Measurements from ENCODE around the gene GPR35.

GPR35 gene

GRCh38 chr2:240582781-240583180 lies 42.5 kb upstream of the GPR35 start:
- H3K4me1 ChIP-seq (ENCODE audit: control insufficient read depth, insufficient read depth, low read length): peaks cover 36% of the 10 kb centered on the region
- H3K27me3 ChIP-seq (ENCODE audit: control insufficient read depth, insufficient read depth, low read length): no peaks in the 10 kb centered on the region
- H3K4me3 ChIP-seq (ENCODE audit: low read depth, low read length): no peak overlapping the region
- no peaks in the 10 kb centered on the region for H3K9me3 ChIP-seq (ENCODE audit: control insufficient read depth, insufficient read depth, low read depth, low read length)
- H3K9ac ChIP-seq (ENCODE audit: low read length): no peak overlapping the region
- H3K36me3 ChIP-seq (ENCODE audit: control insufficient read depth, insufficient read depth, low read length): peaks cover 2% of the 10 kb centered on the region; the same call in 1 of the 2 replicates
- no peak overlapping the region for H3K27ac ChIP-seq (ENCODE audit: low read depth, low read length)

GRCh38 chr2:240583774-240584173 lies 41.5 kb upstream of the GPR35 start:
- no peak overlapping the region for H3K4me3 ChIP-seq (ENCODE audit: low read depth, low read length)
- H3K36me3 ChIP-seq (ENCODE audit: control insufficient read depth, insufficient read depth, low read length): no peaks in the 10 kb centered on the region
- H3K4me1 ChIP-seq (ENCODE audit: control insufficient read depth, insufficient read depth, low read length): peaks cover 39% of the 10 kb centered on the region
- H3K9me3 ChIP-seq (ENCODE audit: control insufficient read depth, insufficient read depth, low read depth, low read length): no peaks in the 10 kb centered on the region
- no peak overlapping the region for H3K27ac ChIP-seq (ENCODE audit: low read depth, low read length)
- no peaks in the 10 kb centered on the region for H3K27me3 ChIP-seq (ENCODE audit: control insufficient read depth, insufficient read depth, low read length)
- H3K9ac ChIP-seq (ENCODE audit: low read length): no peak overlapping the region

DNA sequence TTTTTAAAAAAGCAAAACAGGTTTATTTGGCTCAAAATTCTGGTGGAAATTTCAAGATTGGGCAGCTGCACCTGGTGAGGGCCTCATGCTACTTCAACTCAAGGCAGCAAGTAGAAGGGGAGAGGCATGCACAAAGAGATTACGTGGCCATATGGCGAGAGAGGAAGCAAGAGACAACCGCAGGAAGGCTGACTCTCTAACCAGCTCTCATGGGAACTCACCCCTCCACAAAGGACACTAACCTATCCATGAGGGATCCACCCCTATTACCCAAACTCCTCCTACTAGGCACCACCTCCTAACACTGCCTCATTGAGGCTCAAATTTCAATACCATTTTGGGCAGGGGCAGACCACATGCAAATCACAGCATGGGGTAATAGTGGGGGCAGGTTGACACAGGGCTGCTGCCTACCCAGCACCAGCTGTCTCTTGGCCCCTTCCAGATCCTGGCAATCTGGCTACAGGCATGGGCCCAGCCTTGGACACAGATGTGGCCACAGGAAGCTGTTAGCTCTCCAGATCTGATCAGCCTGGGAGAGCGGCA lies 40.7 kb upstream of the GPR35 start:
- Histone ChIP-seq H3K9ac (ENCODE audit: low read length) (no peak overlapping the region), H3K4me3 (ENCODE audit: low read depth, low read length) (peak overlapping the region; percentile 78), H3K36me3 (ENCODE audit: control insufficient read depth, insufficient read depth, low read length) (0 out of 2 replicates have a peak, but pooled peaks cover 2% of the 10 kb centered on the region), H3K27ac (ENCODE audit: low read depth, low read length) (no peak overlapping the region), H3K27me3 (ENCODE audit: control insufficient read depth, insufficient read depth, low read length) (no peaks in the 10 kb centered on the region), H3K9me3 (ENCODE audit: control insufficient read depth, insufficient read depth, low read depth, low read length) (no peaks in the 10 kb centered on the region), H3K4me1 (ENCODE audit: control insufficient read depth, insufficient read depth, low read length) (peaks cover 38% of the 10 kb centered on the region)

GRCh38 chr2:240585101-240585500 lies 40.2 kb upstream of the GPR35 start:
- no peak overlapping the region for H3K27ac ChIP-seq (ENCODE audit: low read depth, low read length)
- no peak overlapping the region for H3K9ac ChIP-seq (ENCODE audit: low read length)
- peaks cover 32% of the 10 kb centered on the region for H3K4me1 ChIP-seq (ENCODE audit: control insufficient read depth, insufficient read depth, low read length)
- no peaks in the 10 kb centered on the region for H3K27me3 ChIP-seq (ENCODE audit: control insufficient read depth, insufficient read depth, low read length)
- peaks cover 7% of the 10 kb centered on the region; the same call in 1 of the 2 replicates for H3K36me3 ChIP-seq (ENCODE audit: control insufficient read depth, insufficient read depth, low read length)
- peak overlapping the region; percentile 78 for H3K4me3 ChIP-seq (ENCODE audit: low read depth, low read length)
- H3K9me3 ChIP-seq (ENCODE audit: control insufficient read depth, insufficient read depth, low read depth, low read length): no peaks in the 10 kb centered on the region

DNA sequence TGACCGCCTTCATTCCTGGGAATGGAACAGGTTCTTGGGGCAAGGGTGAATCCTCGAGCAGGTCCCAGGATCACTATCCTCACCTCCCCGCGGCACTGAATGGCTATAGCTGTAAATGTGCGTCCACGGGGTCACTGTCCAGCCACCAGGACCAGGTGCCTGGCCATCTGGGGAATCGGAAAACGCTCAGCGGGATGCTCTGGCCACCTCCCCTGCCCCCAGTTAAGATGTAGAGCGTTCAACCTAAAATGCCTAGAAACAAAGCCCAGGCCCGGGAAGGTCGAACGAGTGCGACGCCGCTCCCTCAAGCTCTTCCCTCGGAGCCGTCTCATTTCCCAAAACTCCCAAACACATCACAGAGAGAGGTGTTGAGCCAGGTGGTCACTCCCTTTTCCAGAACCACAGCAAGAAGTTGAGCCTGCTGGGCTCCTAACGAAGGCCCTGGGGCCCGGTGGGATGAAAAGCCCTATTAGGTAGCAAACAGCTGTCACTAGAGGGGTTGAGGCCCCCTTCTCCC lies 39.5 kb upstream of the GPR35 start:
- Histone ChIP-seq H3K4me1 (ENCODE audit: control insufficient read depth, insufficient read depth, low read length) (peaks cover 26% of the 10 kb centered on the region), H3K4me3 (ENCODE audit: low read depth, low read length) (peak overlapping the region; percentile 78), H3K27ac (ENCODE audit: low read depth, low read length) (0 out of 2 replicates have a peak overlapping the region, but pooled peaks have one; percentile 85)

GRCh38 chr2:240586198-240586918 lies 38.9 kb upstream of the GPR35 start, which contains the start of gene CAPN10:
CAPN10 (plus strand) TSS chr2:240586734; CDS start chr2:240586912, 178 bp downstream.
- peak within 1 kb of the TSS; percentile 77 for H3K9ac ChIP-seq (ENCODE audit: low read length)
- peaks cover 20% of the 10 kb centered on the region for H3K36me3 ChIP-seq (ENCODE audit: control insufficient read depth, insufficient read depth, low read length)
- no peaks in the 10 kb centered on the region for H3K27me3 ChIP-seq (ENCODE audit: control insufficient read depth, insufficient read depth, low read length)
- H3K27ac ChIP-seq (ENCODE audit: low read depth, low read length): peak within 1 kb of the TSS; percentile 85
- no peaks in the 10 kb centered on the region for H3K9me3 ChIP-seq (ENCODE audit: control insufficient read depth, insufficient read depth, low read depth, low read length)
- peaks cover 26% of the 10 kb centered on the region for H3K4me1 ChIP-seq (ENCODE audit: control insufficient read depth, insufficient read depth, low read length)
- peak within 1 kb of the TSS; percentile 78 for H3K4me3 ChIP-seq (ENCODE audit: low read depth, low read length)

More for the DNA sequence above, 39.5 kb upstream of the GPR35 start:
- Histone ChIP-seq H3K9ac (ENCODE audit: low read length) (peak overlapping the region; percentile 77), H3K27me3 (ENCODE audit: control insufficient read depth, insufficient read depth, low read length) (no peaks in the 10 kb centered on the region), H3K9me3 (ENCODE audit: control insufficient read depth, insufficient read depth, low read depth, low read length) (no peaks in the 10 kb centered on the region), H3K36me3 (ENCODE audit: control insufficient read depth, insufficient read depth, low read length) (peaks cover 13% of the 10 kb centered on the region)

DNA sequence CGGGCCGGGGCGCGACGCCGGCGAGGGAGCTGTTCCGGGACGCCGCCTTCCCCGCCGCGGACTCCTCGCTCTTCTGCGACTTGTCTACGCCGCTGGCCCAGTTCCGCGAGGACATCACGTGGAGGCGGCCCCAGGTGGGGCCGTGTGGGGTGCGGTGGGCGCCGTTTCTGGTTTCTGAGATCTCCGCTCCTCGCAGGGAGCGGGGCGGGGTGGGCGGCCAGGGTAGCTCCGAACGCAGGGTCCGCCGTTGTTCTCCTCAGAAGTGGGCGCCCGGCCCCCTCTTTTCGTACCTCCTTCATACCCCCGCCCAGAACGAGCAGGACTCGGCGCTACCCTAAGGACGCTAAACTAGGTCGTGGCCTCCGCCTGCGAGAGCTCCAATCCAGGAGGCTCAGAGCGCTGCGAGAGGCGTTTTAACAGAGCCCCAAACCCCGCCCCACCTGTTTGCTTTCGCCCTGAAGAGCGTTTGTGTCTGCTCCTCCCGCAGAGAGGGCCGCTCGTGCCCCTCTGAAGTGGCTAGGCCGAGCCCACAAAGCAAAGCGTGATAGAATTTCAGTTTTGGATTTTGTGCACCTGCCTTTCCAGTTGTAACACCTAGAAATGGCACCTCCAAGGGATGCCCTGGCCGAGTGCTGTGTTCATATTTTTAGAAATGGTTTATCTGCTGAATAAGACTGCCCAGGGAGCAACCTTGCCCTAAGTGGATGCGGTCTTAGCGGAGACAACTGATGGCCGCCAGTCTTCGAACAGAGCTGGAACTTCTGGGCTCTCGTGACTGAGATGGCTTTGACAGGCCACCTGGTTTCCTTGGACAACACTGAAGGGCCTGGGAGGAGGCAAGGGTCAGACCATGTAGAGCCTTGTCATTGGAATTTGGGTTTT lies 38.1 kb upstream of the GPR35 start:
- Histone ChIP-seq H3K27ac (ENCODE audit: low read depth, low read length) (peak overlapping the region; percentile 85; the same call in 1 of the 2 replicates), H3K4me1 (ENCODE audit: control insufficient read depth, insufficient read depth, low read length) (peaks cover 24% of the 10 kb centered on the region), H3K9me3 (ENCODE audit: control insufficient read depth, insufficient read depth, low read depth, low read length) (no peaks in the 10 kb centered on the region), H3K27me3 (ENCODE audit: control insufficient read depth, insufficient read depth, low read length) (no peaks in the 10 kb centered on the region), H3K36me3 (ENCODE audit: control insufficient read depth, insufficient read depth, low read length) (peaks cover 28% of the 10 kb centered on the region), H3K9ac (ENCODE audit: low read length) (peak overlapping the region; percentile 56), H3K4me3 (ENCODE audit: low read depth, low read length) (peak overlapping the region; percentile 78)

DNA sequence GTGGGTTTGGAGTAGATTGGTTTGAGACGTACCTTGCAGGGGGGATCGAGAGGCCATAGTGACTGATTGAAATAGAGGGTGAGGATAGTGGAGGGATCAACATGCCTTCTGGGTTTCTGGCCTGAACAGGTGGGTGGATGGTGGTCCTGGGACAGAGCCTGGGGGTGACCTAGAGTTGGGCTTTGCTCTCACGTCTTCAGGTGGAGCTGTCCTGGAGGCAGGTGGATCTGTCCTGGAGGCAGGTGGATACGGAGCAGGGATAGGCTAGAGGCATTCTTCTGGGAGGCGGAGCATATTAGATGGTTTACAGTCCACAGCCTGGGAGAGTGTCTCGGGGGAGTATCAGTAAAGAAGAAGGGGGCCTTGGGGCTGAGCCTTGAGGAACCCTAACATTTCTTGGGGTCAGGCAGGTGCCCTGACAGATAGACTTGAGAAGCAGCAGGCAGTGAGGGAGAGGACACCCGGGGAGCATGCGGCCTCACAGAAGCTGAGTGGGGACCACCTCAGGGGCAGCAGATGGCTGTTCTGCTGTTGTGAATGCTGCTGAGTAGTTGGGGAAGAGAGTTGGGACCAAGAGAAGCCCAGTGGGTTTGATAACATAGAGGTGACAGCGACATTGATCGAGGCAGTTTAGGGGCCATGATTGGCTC lies 37.1 kb upstream of the GPR35 start:
- H3K36me3 ChIP-seq (ENCODE audit: control insufficient read depth, insufficient read depth, low read length): peaks cover 34% of the 10 kb centered on the region
- H3K9ac ChIP-seq (ENCODE audit: low read length): no peak overlapping the region
- H3K4me3 ChIP-seq (ENCODE audit: low read depth, low read length): peak overlapping the region; percentile 78
- H3K27me3 ChIP-seq (ENCODE audit: control insufficient read depth, insufficient read depth, low read length): no peaks in the 10 kb centered on the region
- H3K27ac ChIP-seq (ENCODE audit: low read depth, low read length): no peak overlapping the region
- H3K9me3 ChIP-seq (ENCODE audit: control insufficient read depth, insufficient read depth, low read depth, low read length): no peaks in the 10 kb centered on the region
- H3K4me1 ChIP-seq (ENCODE audit: control insufficient read depth, insufficient read depth, low read length): peaks cover 18% of the 10 kb centered on the region

DNA sequence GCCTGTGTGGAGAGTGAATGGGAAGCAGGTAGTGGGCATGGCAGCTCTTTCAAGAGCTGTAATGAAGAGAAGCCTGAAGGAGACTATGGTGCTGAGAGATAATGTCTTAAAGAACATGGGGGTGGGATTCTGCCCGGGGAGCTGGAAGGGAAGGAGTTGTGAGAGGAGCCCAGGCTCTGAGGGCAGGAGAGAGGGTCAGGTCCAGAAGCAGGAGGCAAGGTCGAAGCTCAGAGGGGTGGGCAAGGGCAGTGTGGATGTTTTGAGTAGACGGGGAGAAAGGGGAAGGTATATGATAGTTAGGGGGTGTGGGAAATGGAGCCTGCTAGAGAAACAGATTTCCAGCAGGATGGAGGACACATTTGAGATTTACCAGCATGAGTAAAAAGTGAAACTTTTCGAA lies 36.6 kb upstream of the GPR35 start:
- no peaks in the 10 kb centered on the region for H3K27me3 ChIP-seq (ENCODE audit: control insufficient read depth, insufficient read depth, low read length)
- peaks cover 39% of the 10 kb centered on the region for H3K36me3 ChIP-seq (ENCODE audit: control insufficient read depth, insufficient read depth, low read length)
- no peak overlapping the region for H3K27ac ChIP-seq (ENCODE audit: low read depth, low read length)
- H3K4me1 ChIP-seq (ENCODE audit: control insufficient read depth, insufficient read depth, low read length): peaks cover 18% of the 10 kb centered on the region
- H3K9me3 ChIP-seq (ENCODE audit: control insufficient read depth, insufficient read depth, low read depth, low read length): no peaks in the 10 kb centered on the region
- no peak overlapping the region for H3K9ac ChIP-seq (ENCODE audit: low read length)
- H3K4me3 ChIP-seq (ENCODE audit: low read depth, low read length): no peak overlapping the region

DNA sequence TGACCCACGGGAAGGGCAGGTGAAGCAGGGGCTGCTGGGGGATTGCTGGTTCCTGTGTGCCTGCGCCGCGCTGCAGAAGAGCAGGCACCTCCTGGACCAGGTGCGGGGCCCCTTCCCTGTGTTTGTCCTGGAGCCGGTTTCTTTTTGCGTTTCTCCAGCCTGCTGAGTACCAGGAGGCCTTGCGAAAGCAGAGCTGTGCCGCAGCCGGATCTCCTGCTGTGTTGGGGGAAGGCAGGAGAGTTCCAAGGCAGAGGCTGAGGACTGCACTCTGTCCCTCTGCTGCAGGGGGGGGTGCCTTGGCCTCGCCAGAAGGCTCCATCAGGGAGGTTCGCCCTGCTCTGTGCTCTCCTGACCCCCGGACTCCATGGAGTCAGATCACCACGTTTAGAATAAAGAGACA lies 35.9 kb upstream of the GPR35 start:
- Histone ChIP-seq H3K9ac (ENCODE audit: low read length) (no peak overlapping the region), H3K27me3 (ENCODE audit: control insufficient read depth, insufficient read depth, low read length) (no peaks in the 10 kb centered on the region), H3K36me3 (ENCODE audit: control insufficient read depth, insufficient read depth, low read length) (peaks cover 41% of the 10 kb centered on the region), H3K4me3 (ENCODE audit: low read depth, low read length) (no peak overlapping the region), H3K4me1 (ENCODE audit: control insufficient read depth, insufficient read depth, low read length) (peaks cover 18% of the 10 kb centered on the region), H3K27ac (ENCODE audit: low read depth, low read length) (no peak overlapping the region), H3K9me3 (ENCODE audit: control insufficient read depth, insufficient read depth, low read depth, low read length) (no peaks in the 10 kb centered on the region)
